ENCODE data around the gene TMEM225B.

GRCh38 chr7:99579281-99579955, 18.6 kb upstream of the TMEM225B start:
- TF ChIP-seq CTCF (IDR thresholded peaks at IDR 0.05; ENCODE audit: low read length) (no peak), EZH2 (IDR thresholded peaks at IDR 0.05; ENCODE audit: borderline replicate concordance, low read length) (no peak)

Data from OCI-LY1 (cell line).